HG03045 (cell line): ENCODE measurements around the gene CAPN3.

Experiments
- ATAC-seq: cut with Tn5 transposase; IDR thresholded peaks from one replicate; pipeline ENCODE4 v1.9.1; 2021; ENCODE audit warnings: mild to moderate bottlenecking, moderate library complexity; ENCODE audit not compliant: unreplicated experiment

CAPN3 gene

GRCh38 chr15:42392309-42393024 is 33.2 kb downstream of the CAPN3 start:
- no peak for ATAC-seq

DNA sequence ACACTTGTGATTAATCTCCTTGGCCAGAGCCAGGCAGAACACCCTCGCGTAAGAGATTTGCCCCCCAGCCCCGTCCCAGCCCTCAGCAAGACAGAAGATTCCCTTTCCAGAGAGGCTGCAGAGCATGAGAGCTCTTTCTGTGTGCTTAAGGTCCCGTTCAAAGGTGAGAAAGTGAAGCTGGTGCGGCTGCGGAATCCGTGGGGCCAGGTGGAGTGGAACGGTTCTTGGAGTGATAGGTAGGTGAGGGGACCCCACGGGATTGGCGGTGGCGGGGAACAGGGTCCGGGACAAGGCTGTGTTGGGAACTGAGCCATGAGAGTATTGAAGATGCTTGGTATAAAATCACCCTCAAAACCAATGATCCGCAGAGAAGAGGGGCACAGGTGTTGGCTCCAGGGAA is 34.8 kb downstream of the CAPN3 start:
- ATAC-seq, result no peak

DNA sequence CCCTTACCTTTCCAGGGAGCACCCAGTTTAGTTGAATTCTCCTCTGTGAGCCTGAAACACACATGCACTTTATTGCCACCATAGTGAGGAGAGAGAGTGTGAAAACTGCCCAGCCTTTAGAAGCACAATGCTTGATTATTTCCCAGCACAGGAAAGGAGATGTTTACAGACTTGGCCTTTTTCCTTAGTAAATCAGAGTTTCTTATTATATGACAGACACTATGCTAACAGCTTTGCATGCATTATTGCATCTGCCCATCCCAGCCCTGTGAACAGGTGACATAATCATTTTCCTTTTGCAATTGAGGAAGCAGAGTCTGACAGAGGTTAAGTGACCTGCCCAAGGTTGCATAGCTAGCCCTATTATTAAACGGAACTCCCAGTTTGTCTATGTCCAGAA is 36.5 kb downstream of the CAPN3 start:
- no peak for ATAC-seq

- ATAC-seq, result no peak
These were observed 42.5 kb downstream of the CAPN3 start for GRCh38 chr15:42401544-42402454.

- ATAC-seq, result no peak
These were observed 43.3 kb downstream of the CAPN3 start for GRCh38 chr15:42402455-42403205.

DNA sequence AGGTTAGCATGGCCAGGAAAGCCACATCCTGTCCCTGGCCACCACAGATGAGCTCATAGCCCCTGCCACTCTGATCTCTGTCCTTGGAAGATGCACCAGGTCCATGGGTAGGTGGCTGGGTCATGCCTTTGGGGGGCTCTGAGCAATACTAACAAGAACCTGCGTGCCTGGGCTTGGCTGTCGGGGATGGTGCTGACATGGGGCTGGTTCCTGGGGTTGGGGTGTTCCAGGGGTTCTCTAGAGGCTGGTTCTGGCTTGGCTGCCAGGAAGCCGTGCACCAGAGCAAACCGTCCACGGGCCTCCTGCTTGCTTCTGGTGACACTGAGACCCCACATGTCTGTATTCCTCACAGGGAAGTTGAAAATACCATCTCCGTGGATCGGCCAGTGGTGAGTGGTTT is 44.1 kb downstream of the CAPN3 start:
- no peak for ATAC-seq

DNA sequence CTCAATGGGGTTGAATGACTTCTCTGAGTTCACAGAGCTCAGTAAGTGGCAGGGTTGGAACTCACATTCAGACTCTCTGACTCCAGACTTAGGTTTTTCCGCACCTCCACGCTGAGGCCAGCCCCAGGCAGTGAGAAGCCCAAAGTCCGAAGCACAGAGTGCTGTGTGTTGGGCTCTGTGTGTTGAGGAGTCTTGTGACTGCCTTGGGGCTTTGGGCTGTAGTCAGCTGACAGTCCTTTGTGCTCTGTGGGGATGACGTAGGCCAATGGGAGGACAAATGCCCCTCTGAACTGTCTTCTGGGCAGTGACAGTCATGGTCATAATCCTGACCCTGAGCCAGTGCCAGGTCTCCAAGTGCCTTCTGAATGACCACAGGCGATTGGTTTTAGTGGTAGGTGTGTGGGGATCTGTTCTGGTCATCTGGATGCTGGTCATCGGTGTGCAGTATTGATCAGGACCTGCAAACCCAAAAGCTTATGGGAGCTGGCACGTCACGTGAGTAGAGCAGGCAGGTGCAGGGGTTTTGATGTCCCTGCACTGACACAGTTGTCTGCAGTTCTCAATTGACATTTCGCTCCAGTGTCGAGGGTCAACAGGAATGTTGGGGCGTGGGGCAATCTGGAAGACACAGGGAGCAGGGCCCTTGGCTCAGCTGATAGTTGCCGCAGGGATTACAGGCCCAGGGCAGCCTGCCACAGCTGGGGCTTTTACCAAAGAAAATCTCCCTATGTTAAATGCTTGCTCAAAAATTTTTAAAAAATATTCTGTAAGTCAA is 45.3 kb downstream of the CAPN3 start:
- no peak for ATAC-seq

DNA sequence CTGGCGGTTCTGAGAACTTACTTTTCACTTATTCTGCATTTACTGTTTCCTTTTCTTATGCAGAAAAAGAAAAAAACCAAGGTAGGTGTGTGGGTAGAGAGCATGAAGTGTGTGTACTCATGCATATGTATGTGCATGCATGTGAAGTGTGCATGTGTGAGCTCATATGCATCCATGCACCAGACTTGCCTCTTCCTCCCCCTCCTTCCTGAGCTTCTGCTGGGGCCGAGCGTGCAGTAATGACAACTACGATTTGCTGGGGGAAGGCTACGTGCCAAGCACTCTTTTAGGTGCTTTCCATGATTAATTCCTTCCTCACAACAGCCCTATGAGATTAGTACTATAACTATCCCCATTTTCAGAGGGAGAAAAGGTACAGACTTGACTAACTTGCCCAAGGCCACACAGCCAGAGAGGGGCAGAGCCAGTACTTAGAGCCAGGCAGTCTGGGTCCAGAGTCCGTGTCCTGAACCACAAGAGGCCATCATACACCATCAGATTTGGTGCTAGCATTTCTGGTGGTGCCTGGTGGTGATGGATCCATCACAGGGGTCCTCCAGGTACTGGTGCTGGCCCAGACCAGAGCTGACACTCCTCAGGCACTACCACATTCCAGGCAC is 46.7 kb downstream of the CAPN3 start:
- ATAC-seq, result no peak

DNA sequence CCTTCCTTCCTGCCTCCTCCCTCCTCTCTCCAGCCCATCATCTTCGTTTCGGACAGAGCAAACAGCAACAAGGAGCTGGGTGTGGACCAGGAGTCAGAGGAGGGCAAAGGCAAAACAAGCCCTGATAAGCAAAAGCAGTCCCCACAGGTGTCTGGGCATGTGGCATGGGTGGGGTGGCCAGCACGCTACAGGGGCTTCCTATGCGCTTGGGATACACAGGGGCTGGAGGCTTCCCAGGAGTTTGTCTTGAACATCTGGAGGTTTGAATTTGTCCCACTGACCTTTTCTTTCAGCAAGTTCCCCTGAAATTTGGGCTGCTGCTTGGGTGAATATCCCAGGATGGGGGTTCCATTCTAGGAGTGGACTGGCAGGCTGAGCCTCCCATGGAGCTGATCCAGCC is 48.9 kb downstream of the CAPN3 start:
- no peak for ATAC-seq

DNA sequence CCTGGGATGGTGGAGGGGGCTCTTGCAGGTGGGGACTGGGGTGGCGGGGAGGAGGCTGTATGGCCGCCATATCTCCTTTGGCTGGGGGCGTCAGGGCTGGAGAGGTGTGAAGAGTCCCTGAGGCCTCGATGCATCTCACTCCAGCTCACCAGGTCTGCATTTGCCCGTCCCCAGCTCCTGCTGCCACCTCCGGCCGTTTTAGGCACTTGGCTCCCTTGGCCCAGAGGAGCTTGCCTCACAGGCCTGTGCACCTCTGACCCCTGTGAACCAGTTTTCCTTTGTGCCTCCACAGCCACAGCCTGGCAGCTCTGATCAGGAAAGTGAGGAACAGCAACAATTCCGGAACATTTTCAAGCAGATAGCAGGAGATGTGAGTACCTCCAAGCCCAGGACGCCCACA is 49.7 kb downstream of the CAPN3 start:
- no peak for ATAC-seq

- ATAC-seq, result no peak
These were observed 52.6 kb downstream of the CAPN3 start for GRCh38 chr15:42411884-42412283.

DNA sequence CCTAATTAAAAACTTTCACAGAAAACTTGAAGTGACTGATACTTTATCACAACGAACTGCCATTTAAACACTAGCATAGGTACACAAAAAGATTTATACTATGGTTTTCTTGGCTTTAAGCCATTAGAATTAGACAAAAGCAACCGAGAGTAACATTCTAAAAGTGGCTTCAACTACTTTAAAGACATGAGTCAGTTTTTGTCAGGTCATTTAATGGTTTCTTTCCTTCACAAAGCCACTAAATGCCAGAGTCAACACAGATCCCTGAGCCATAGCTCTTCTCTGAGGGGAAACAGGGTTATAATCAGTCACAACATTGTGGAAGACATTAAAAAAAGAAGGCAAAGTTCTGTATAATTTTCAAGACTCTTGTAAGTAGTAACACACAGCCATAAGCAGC is 54.6 kb downstream of the CAPN3 start:
- no peak for ATAC-seq

DNA sequence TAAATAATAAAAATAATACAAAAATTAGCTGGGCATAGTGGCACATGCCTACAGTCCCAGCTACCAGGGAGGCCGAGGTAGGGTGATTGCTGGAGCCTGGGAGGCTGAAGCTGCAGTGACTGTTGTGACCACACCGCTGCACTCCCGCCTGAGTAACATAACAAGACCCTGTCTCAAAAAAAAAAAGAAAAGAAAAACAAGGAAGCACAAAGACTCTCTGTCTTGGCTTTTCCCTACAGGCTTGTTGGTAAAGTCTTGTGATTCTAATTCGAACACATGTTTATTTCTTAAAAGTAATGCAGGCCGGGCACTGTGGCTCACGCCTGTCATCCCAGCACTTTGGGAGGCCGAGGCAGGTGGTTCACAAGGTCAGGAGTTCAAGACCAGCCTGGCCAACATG is 60.1 kb downstream of the CAPN3 start:
- no peak for ATAC-seq

DNA sequence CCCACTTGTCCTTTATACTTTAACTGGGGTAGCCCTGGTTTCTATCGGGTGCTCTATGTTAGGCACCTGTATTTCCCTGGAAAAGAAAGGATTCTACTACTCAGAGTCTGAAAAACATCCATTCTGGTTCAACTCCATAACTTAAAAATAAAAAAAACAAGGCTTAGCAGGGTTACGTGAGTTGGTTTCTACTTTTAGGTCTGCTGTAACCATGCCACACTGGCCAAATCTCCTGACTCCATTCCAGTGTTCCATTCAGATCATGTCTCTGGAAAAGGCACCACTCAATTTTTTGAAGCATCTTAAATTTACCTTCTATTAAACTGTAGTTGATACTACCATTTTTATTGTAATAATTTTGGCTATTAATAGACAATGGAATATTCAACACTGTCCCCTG is 62.1 kb downstream of the CAPN3 start:
- ATAC-seq, result no peak

DNA sequence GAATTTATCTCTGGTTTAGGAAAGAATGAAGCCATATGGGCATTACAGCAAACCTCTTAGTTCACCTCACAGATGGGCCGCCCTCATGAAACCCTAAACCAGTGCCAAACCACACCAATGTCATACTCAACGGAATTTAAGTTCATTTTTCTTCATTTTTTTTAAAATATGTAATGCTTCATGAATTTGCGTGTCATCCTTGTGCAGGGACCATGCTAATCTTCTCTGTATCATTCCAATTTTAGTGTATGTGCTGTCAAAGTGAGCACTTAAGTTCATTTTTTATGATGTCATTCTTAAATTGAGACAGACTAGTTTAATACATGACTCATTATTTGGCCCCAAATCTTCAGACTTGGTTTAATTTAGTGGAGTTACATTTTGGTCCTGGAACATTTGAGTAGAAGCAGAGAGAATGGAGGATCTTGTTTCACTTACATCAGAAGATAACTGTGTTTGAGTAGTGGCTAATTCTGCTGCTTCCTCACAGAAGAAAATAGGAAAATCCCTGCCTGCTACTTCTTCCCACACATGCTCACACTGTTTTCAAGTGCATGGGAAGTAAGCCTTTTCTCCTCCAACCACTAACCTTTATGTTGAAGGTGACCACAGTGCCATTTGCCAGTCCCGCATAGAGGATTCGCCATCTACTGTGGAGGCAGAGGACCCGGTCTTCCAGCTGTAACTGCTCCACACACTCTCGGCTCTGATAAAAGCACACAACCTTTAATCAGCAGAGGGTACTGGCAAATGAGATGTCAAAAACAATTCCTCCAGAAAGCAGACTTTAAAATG is 68.3 kb downstream of the CAPN3 start:
- ATAC-seq, result no peak

- ATAC-seq, result no peak
These were observed 85.2 kb downstream of the CAPN3 start for GRCh38 chr15:42444415-42445063.

DNA sequence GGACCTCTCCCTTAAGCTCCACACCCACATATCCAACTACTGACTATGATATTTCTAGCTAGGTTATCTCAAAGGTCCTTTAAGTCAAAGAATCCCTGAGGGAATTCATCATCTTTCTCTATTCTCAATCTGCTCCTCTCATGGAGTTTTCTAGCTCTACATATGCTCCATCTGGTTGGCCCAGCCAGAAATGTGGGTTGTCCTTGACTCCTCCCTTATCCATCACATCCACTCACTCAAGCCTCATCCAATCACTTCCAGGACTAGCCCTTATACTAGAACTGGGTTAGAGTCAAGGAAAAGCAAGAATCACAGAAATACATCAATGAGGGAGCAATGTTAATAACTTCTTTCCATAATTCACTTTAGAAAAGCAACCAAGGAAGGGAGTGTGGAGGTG is 86.2 kb downstream of the CAPN3 start:
- ATAC-seq, result no peak

- ATAC-seq, result no peak
These were observed 88.3 kb downstream of the CAPN3 start for GRCh38 chr15:42447599-42447998.

- ATAC-seq, result no peak
These were observed 89.0 kb downstream of the CAPN3 start for GRCh38 chr15:42448281-42448680.
